GM12875 (cell line): ENCODE data around the gene ATP1B3.
"Not testable (repeated sequence)": the region's sequence is repeated elsewhere in the genome, so short reads cannot be mapped to it uniquely, and the experiment has no call there.

Source experiments
- H3K4me3 ChIP-seq: one replicate; pipeline ENCODE4 v1.5.1; 2011; ENCODE audit warnings: low read depth, low read length, control low read depth
- CTCF ChIP-seq: IDR thresholded peaks from 2 replicates; pipeline ENCODE4 v1.5.1; 2011; ENCODE audit warnings: low read depth, mild to moderate bottlenecking, control low read depth, inconsistent platforms, low read length, moderate library complexity, borderline replicate concordance; ENCODE audit not compliant: insufficient read depth

The ATP1B3 gene

DNA sequence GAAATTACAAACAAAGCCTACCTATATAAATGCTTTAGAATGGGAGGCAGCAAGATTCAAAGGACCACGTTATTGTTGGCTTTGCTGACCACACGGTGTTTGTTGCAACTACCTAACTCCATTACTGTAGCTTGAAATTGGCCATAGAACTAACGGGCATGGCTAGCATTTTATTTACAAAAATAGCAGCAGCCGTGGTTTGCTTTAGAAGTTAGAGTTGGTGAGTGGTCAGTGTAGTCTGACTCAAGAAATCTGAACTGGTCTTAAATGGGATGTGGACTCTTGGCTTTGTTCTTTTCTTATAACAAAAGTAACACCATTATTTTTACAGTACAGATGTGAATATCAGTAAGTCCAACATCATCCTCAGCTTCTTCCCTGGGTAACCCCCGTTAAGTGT lies 10.6 kb downstream of the ATP1B3 start:
- TF ChIP-seq CTCF: no peak
- no peak overlapping the region for H3K4me3 ChIP-seq

DNA sequence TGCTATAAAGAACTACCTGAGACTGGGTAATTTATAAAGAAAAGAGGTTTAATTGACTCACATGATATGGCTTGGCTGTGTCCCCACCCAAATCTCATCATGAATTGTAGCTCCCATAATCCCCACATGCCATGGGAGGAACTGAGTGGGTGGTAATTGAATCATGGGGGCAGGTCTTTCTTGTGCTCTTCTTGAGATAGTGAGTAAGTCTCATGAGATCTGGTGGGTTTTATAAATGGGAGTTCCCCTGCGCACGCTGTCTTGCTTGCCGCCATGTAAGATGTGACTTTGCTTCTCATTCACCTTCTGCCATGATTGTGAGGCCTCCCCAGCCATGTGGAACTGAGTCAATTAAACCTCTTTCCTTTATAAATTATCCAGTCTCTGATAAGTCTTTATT lies 12.1 kb downstream of the ATP1B3 start:
- not testable (repeated sequence) for H3K4me3 ChIP-seq

- TF ChIP-seq CTCF: no peak
- H3K4me3 ChIP-seq: no peak overlapping the region
Observed at GRCh38 chr3:141894524-141895176, 18.2 kb downstream of the ATP1B3 start.

GRCh38 chr3:141895731-141896130 lies 19.3 kb downstream of the ATP1B3 start:
- no peak for TF ChIP-seq CTCF
- H3K4me3 ChIP-seq: no peak overlapping the region

- TF ChIP-seq CTCF: no peak
Observed at GRCh38 chr3:141898908-141899307, 22.5 kb downstream of the ATP1B3 start.

GRCh38 chr3:141900343-141900742 lies 23.9 kb downstream of the ATP1B3 start:
- no peak overlapping the region for H3K4me3 ChIP-seq
- TF ChIP-seq CTCF: no peak

More at GRCh38 chr3:141898908-141899307, 22.5 kb downstream of the ATP1B3 start:
- H3K4me3 ChIP-seq: no peak overlapping the region

DNA sequence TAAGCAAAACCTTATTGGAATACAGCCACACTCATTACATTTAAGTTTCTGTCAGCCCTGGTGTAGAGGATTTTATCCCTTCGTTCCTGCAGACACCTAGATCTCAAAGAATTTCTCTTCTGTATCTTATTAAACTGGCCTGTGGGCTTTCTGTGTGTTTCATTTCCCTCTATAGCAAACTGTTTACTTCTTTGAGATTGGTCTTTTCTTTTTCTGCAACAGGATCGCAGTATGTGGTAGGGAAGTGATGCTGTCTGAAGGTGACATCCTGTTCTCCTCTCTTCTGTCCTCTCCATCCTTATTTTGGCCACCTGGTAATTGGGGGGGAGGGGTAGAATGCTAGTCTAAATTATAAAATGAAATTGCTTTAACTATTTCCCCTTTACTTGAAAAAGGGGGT lies 25.5 kb downstream of the ATP1B3 start:
- no peak for TF ChIP-seq CTCF
- no peak overlapping the region for H3K4me3 ChIP-seq
